GM18526 (cell line): ENCODE results near the gene SPTY2D1.

Experiments
- POLR2A ChIP-seq: IDR thresholded peaks from 3 replicates; pipeline ENCODE4 v1.6.1; 2011; ENCODE audit not compliant: insufficient read length; ENCODE audit errors: extremely low read depth

SPTY2D1 gene

GRCh38 chr11:18623707-18624106, 10.4 kb downstream of the SPTY2D1 start:
- TF ChIP-seq POLR2A = no peak

GRCh38 chr11:18618342-18619025, 15.7 kb downstream of the SPTY2D1 start:
- TF ChIP-seq POLR2A = no peak

GRCh38 chr11:18617688-18618341, 16.3 kb downstream of the SPTY2D1 start:
- TF ChIP-seq POLR2A = no peak

- no peak for TF ChIP-seq POLR2A
Measured at GRCh38 chr11:18615628-18616392, 18.3 kb downstream of the SPTY2D1 start.

- no peak for TF ChIP-seq POLR2A
Measured at GRCh38 chr11:18614667-18615066, 19.5 kb downstream of the SPTY2D1 start.

GRCh38 chr11:18612394-18612793, 21.7 kb downstream of the SPTY2D1 start:
- TF ChIP-seq POLR2A = no peak

- no peak for TF ChIP-seq POLR2A
Measured at GRCh38 chr11:18611196-18611595, 22.9 kb downstream of the SPTY2D1 start.

- TF ChIP-seq POLR2A = no peak
Measured at GRCh38 chr11:18608376-18608775, 25.8 kb downstream of the SPTY2D1 start.

GRCh38 chr11:18600915-18601569, 33.1 kb downstream of the SPTY2D1 start:
- TF ChIP-seq POLR2A = no peak

- TF ChIP-seq POLR2A = no peak
Measured at GRCh38 chr11:18599739-18600230, 34.4 kb downstream of the SPTY2D1 start, which contains the start of gene MISFA. Gene MISFA, plus strand, starts transcription at chr11:18599789. Its CDS starts 140 bp downstream, at chr11:18599929.

- TF ChIP-seq POLR2A = no peak
Measured at GRCh38 chr11:18594999-18595749, 39.0 kb downstream of the SPTY2D1 start.

GRCh38 chr11:18590571-18590970, 43.6 kb downstream of the SPTY2D1 start:
- TF ChIP-seq POLR2A = no peak

- peak; percentile 76 for TF ChIP-seq POLR2A
Measured at GRCh38 chr11:18588297-18589252, 45.6 kb downstream of the SPTY2D1 start, which contains the start of gene UEVLD. Gene UEVLD, minus strand, starts transcription at chr11:18588734. Its CDS starts 80 bp downstream, at chr11:18588654.
